Aorta (tissue), 5 donors: Measurements from ENCODE around the gene BMP8B. TPM values are rescaled to one million over a fixed set of nuclear protein-coding genes. Genes with fewer than 3 reads are reported as not detected.
A peak's percentile ranks its signal among the peaks of the same experiment; 100 is the strongest.

Experiments
- ATAC-seq: fragments of 200-7000 bp; cut with Tn5 transposase; one replicate; pipeline ENCODE4 v1.9.1; 2022; ENCODE audit warnings: moderate library complexity; ENCODE audit not compliant: low FRiP score
- DNase-seq, 2 donors: peaks; one replicate each; pipeline ENCODE4 v3.0.0-alpha.2; 2020
- H3K27ac ChIP-seq, 2 donors: one replicate each; pipeline ENCODE4 v1.5.1; 2013; ENCODE audit warnings: low read length in 2 of 2, mild to moderate bottlenecking in 2 of 2, moderate library complexity in 2 of 2, control low read depth in 1 of 2, inconsistent platforms in 1 of 2, low read depth in 1 of 2
- H3K27me3 ChIP-seq, 2 donors: one replicate each; pipeline ENCODE4 v1.6.1; 2013; ENCODE audit warnings: control low read depth in 1 of 2, low read length in 1 of 2, mild to moderate bottlenecking in 1 of 2, moderate library complexity in 1 of 2; ENCODE audit not compliant: insufficient read depth in 2 of 2, control insufficient read depth in 1 of 2
- H3K36me3 ChIP-seq, 2 donors: one replicate each; pipeline ENCODE4 v1.6.1; 2013; ENCODE audit warnings: control low read depth in 1 of 2, low read length in 1 of 2, mild to moderate bottlenecking in 1 of 2; ENCODE audit not compliant: insufficient read depth in 2 of 2, control insufficient read depth in 1 of 2
- H3K4me1 ChIP-seq, 2 donors: one replicate each; pipeline ENCODE4 v1.6.1; 2013; ENCODE audit warnings: low read length in 2 of 2, control low read depth in 1 of 2, mild to moderate bottlenecking in 1 of 2, moderate library complexity in 1 of 2; ENCODE audit not compliant: insufficient read depth in 2 of 2, control insufficient read depth in 1 of 2
- H3K4me3 ChIP-seq, 2 donors: one replicate each; pipeline ENCODE4 v1.5.1; 2013; ENCODE audit warnings: low read length in 2 of 2, control low read depth in 1 of 2, mild to moderate bottlenecking in 1 of 2
- H3K9me3 ChIP-seq: one replicate; pipeline ENCODE4 v1.6.1; 2013; ENCODE audit warnings: mild to moderate bottlenecking, low read length; ENCODE audit not compliant: control insufficient read depth
- WGBS, 2 donors: extraction: QIAGEN DNeasy Blood & Tissue Kit; methylation state at CpG; one replicate each; pipeline ENCODE4 v1.1.7; 2013; 5-methylcytosine and 5-hydroxymethylcytosine counted together
- intact Hi-C, 2 donors: fragments of 100-400 bp; cut with DNase I; formaldehyde crosslinking; loops; one replicate each; pipeline versions ENCODE4 v1.14.2 to v1.15.0; 2022
- long read RNA-seq, 2 donors: library from polyadenylated mRNA; unstranded; transcript quantifications; one replicate each; pipeline ENCODE4 v2.0.0, GENCODE V29; 2020 to 2021
- polyA plus RNA-seq, 2 donors: library from polyadenylated mRNA; stranded (reverse); fragments of 200-250 nt; gene quantifications; one replicate each; pipeline ENCODE4 v1.2.3, GENCODE V29; 2013
- total RNA-seq, 2 donors: library from RNA; stranded (reverse); fragmentation: NEBNext Ultra II Directional; extraction: Animal tissue kit (Norgen Biotek cat#: 25700); gene quantifications; one replicate each; pipeline ENCODE4 v1.2.1, GENCODE V29; 2021
- donor health status: healthy with polysubstance abuse.
- donor health status: Bipolar disorder and iron deficiency.
- donor health status: DM: no; HTN: no; CAD: no.
- donor health status: DM: no; HTN: no; CAD: no.
- donor health status: DM: yes; HTN: yes; CAD: no.

BMP8B gene
- total RNA-seq, result 1 to 10 TPM in 1 of 2 donors, under 1 TPM in 1; 0.81 to 1.4 TPM
- polyA plus RNA-seq, result 1 to 10 TPM in 1 of 2 donors, under 1 TPM in 1; 0.03 to 1.0 TPM
- long read RNA-seq, donor 1, result 0 reads
- long read RNA-seq, donor 2, result 0 reads

GRCh38 chr1:39788758-39789570, at the start of gene BMP8B:
BMP8B (minus strand) TSS chr1:39788865; CDS start chr1:39788485, 380 bp downstream.
- Histone ChIP-seq H3K9me3 (no peaks in the 10 kb centered on the region), H3K27ac (no peak within 1 kb of the TSS), H3K4me1 (no peaks in the 10 kb centered on the region), H3K27me3 (peaks cover 0 to 4% of the 10 kb centered on the region in 2 donors), H3K4me3 (peak within 1 kb of the TSS; percentile 5 to 47), H3K36me3 (no peaks in the 10 kb centered on the region)
- intact Hi-C loops, result no loop called here
- WGBS, 2 donors, result 1 to 4% methylated on average over 47 to 91 of the region's 91 CpGs
- ATAC-seq (peak; percentile 40), DNase-seq (peak; percentile 70 to 81)

GRCh38 chr1:39836595-39837110, 48.0 kb upstream of the BMP8B start:
- WGBS, 2 donors, result 89 to 90% methylated on average over 3 of the region's 3 CpGs
- H3K4me3 ChIP-seq, result no peak overlapping the region
- no peaks in the 10 kb centered on the region for H3K9me3 ChIP-seq
- H3K4me1 ChIP-seq, result no peaks in the 10 kb centered on the region
- DNase-seq, result no peak
- H3K27ac ChIP-seq, result no peak overlapping the region
- intact Hi-C loops, result no loop called here
- no peak for ATAC-seq
- H3K36me3 ChIP-seq, result peaks cover 0 to 2% of the 10 kb centered on the region in 2 donors
- H3K27me3 ChIP-seq, result no peaks in the 10 kb centered on the region

DNA sequence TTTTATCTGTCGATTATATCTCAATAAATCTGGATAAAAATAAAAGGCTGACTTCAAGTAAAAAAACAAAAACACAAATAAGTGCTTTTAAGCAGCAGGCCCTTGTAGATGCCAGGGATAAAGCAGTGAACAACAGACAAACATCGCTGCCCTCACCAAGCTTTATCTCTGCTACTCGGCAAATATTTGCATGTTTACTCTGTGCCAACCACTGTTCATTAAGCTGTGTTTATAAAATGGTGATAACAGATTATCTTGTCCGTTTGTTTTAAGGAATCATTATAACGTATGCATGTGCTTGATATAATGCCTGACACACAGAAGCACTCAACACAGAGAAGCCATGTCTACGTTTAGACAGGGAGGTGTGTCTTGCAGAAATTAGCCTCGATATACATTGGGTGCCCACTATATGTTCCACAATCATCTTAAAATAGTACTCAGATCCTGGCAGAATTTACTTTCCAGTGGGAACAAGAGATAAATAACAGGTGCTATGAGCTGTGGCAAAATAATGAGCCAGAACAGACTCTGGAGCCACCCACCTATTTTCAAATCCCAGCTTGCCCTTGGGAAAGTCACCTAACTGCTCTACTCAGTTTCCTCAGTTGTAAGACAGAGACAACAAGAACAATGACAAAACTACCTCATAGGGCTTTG, 47.4 kb upstream of the BMP8B start:
- WGBS, 2 donors, result 81 to 83% methylated on average over 7 of the region's 7 CpGs
- DNase-seq, result no peak
- intact Hi-C loops, result no loop called here
- Histone ChIP-seq H3K4me1 (no peaks in the 10 kb centered on the region), H3K4me3 (no peak overlapping the region), H3K27ac (no peak overlapping the region), H3K36me3 (peaks cover 0 to 2% of the 10 kb centered on the region in 2 donors), H3K27me3 (no peaks in the 10 kb centered on the region), H3K9me3 (no peaks in the 10 kb centered on the region)
- ATAC-seq, result no peak

DNA sequence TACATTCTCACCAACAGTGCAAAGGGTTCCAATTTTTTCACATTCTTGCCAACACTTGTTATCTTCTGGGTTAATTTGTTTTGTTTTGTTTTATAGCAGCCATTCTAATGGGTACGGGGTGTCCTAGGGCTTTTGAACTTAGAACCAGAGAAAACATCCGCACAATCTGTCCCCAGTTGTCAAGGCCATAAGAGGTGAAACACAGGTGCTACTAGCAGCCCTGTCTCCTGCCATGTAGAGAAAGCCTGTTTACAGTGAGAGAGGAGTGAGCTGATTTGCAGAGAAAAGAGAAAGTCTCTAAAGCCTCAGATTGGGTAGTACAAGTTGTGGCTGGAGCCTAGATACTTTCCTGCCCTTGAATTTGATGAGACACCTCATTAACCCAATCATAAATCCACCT, 46.4 kb upstream of the BMP8B start:
- Histone ChIP-seq H3K9me3 (no peaks in the 10 kb centered on the region), H3K27me3 (no peaks in the 10 kb centered on the region), H3K36me3 (peaks cover 0 to 2% of the 10 kb centered on the region in 2 donors), H3K4me3 (no peak overlapping the region), H3K27ac (no peak overlapping the region), H3K4me1 (no peaks in the 10 kb centered on the region)
- no peak for ATAC-seq
- WGBS, 2 donors, result 87 to 89% methylated on average over 2 of the region's 2 CpGs
- intact Hi-C loops, result no loop called here
- DNase-seq, result no peak

DNA sequence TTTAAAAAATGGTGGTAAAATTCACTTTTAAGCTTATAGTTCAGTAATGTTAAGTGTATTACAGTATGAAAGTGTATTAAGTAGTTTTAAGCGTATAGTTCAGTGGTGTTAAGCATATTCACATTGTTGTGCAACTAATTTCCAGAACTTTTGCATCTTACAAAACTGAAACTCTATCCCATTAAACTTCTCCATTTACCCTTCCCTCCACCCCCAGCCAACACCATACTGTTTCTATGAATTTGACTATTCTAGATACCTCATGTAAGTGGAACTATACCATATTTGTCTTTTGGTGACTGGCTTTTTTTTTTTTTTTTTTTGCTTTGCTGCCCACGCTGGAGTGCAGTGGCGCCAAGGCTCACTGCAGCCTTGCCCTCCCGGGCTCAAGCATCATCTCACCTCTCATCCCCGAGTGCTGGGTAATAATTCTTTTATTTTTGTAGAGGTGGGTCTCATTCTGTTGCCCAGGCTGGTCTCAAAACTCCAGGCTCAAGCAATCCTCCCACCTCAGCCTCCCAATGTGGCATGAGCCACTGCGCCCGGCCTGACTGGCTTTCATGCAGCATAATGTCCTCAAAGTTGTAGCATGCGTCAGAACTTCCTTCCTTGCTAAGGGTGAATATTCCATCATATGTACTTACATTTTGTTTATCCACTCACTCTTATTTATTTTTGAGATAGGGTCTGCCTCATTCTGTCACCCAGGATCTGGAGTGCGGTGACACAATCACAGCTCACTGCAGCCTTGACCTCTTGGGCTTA, 45.1 kb upstream of the BMP8B start:
- Histone ChIP-seq H3K4me1 (no peaks in the 10 kb centered on the region), H3K27ac (no peak overlapping the region), H3K36me3 (peaks cover 0 to 2% of the 10 kb centered on the region in 2 donors), H3K9me3 (no peaks in the 10 kb centered on the region), H3K27me3 (no peaks in the 10 kb centered on the region), H3K4me3 (no peak overlapping the region)
- ATAC-seq (no peak), DNase-seq (no peak)
- 91% methylated on average over 9 of the region's 9 CpGs for WGBS, 2 donors
- intact Hi-C loops, result no loop called here

GRCh38 chr1:39833121-39833520, 44.5 kb upstream of the BMP8B start:
- Histone ChIP-seq H3K4me3 (no peak overlapping the region), H3K27me3 (no peaks in the 10 kb centered on the region), H3K27ac (no peak overlapping the region), H3K9me3 (no peaks in the 10 kb centered on the region), H3K4me1 (no peaks in the 10 kb centered on the region), H3K36me3 (no peaks in the 10 kb centered on the region)
- no peak for DNase-seq
- no peak for ATAC-seq
- intact Hi-C loops, result no loop called here
- WGBS, 2 donors, result 55 to 60% methylated on average over 2 of the region's 2 CpGs

- H3K9me3 ChIP-seq, result no peaks in the 10 kb centered on the region
- no peaks in the 10 kb centered on the region for H3K4me1 ChIP-seq
- WGBS, 2 donors, result 69 to 71% methylated on average over 6 of the region's 6 CpGs
- intact Hi-C loops, result no loop called here
- DNase-seq (no peak), ATAC-seq (no peak)
- no peaks in the 10 kb centered on the region for H3K36me3 ChIP-seq
- no peak overlapping the region for H3K4me3 ChIP-seq
- no peaks in the 10 kb centered on the region for H3K27me3 ChIP-seq
- no peak overlapping the region for H3K27ac ChIP-seq
Observed at GRCh38 chr1:39832294-39832693, 43.6 kb upstream of the BMP8B start.

- Histone ChIP-seq H3K36me3 (no peaks in the 10 kb centered on the region), H3K27me3 (no peaks in the 10 kb centered on the region), H3K4me1 (no peaks in the 10 kb centered on the region), H3K27ac (no peak overlapping the region), H3K4me3 (no peak overlapping the region), H3K9me3 (no peaks in the 10 kb centered on the region)
- 62 to 66% methylated on average over 6 of the region's 6 CpGs for WGBS, 2 donors
- no peak for DNase-seq
- intact Hi-C loops, result no loop called here
- no peak for ATAC-seq
Observed at GRCh38 chr1:39829791-39830533, 41.3 kb upstream of the BMP8B start.
